DND-41 (cell line): Measurements from ENCODE around the gene UTY.

Experiments used
- ATAC-seq: fragments of 200-7000 bp; cut with Tn5 transposase; 3 replicates; pipeline ENCODE4 v1.9.1; 2021; ENCODE audit warnings: low read depth; ENCODE audit not compliant: insufficient read depth
- DNase-seq: peaks from one replicate; pipeline ENCODE4 v3.0.0-alpha.2; 2020
- H2AFZ ChIP-seq: 2 replicates; pipeline ENCODE4 v1.6.0; 2012; ENCODE audit warnings: low read depth, low read length
- H3K27ac ChIP-seq: 2 replicates; pipeline ENCODE4 v1.5.1; 2012; ENCODE audit warnings: low read length, inconsistent platforms
- H3K27me3 ChIP-seq: fragments of 200-600 bp; sonication (generic); 2 replicates; pipeline ENCODE4 v1.6.0; 2012; ENCODE audit warnings: low read length, mild to moderate bottlenecking, inconsistent platforms; ENCODE audit not compliant: insufficient read depth, poor library complexity
- H3K36me3 ChIP-seq: 2 replicates; pipeline ENCODE4 v1.5.1; 2012; ENCODE audit warnings: low read length, inconsistent platforms; ENCODE audit not compliant: insufficient read depth
- H3K4me1 ChIP-seq: 2 replicates; pipeline ENCODE4 v1.5.1; 2012; ENCODE audit warnings: mild to moderate bottlenecking, low read length; ENCODE audit not compliant: insufficient read depth
- H3K4me2 ChIP-seq: 2 replicates; pipeline ENCODE4 v1.6.0; 2012; ENCODE audit warnings: mild to moderate bottlenecking, moderate library complexity, low read length, inconsistent platforms; ENCODE audit not compliant: insufficient read depth
- H3K4me3 ChIP-seq, 2 experiments: fragments of 200-600 bp in 1 of 2; shearing (Covaris generic) in 1 of 2; 2 replicates each; pipeline ENCODE4 v1.5.1; 2012 to 2016; ENCODE audit warnings: inconsistent platforms in 2 of 2, low read length in 2 of 2, mild to moderate bottlenecking in 2 of 2, low read depth in 1 of 2, moderate library complexity in 1 of 2
- H3K79me2 ChIP-seq: 2 replicates; pipeline ENCODE4 v1.6.0; 2012; ENCODE audit warnings: low read length, inconsistent platforms; ENCODE audit not compliant: insufficient read depth
- H3K9ac ChIP-seq: 2 replicates; pipeline ENCODE4 v1.6.0; 2012; ENCODE audit warnings: low read depth, mild to moderate bottlenecking, inconsistent platforms, low read length, moderate library complexity
- H3K9me3 ChIP-seq: 2 replicates; pipeline ENCODE4 v1.5.1; 2012; ENCODE audit warnings: low read length, moderate library complexity, mild to moderate bottlenecking, inconsistent platforms; ENCODE audit not compliant: insufficient read depth, severe bottlenecking
- H4K20me1 ChIP-seq: 2 replicates; pipeline ENCODE4 v1.6.0; 2012; ENCODE audit warnings: low read length; ENCODE audit not compliant: insufficient read depth
- CTCF ChIP-seq: IDR thresholded peaks from 2 replicates; pipeline ENCODE4 v1.5.1; 2012; ENCODE audit warnings: borderline replicate concordance, low read length, moderate library complexity, mild to moderate bottlenecking; ENCODE audit not compliant: poor library complexity, severe bottlenecking; ENCODE audit errors: extremely low read depth
- EZH2 ChIP-seq: IDR thresholded peaks from 3 replicates; pipeline ENCODE4 v1.6.1; 2012; ENCODE audit warnings: borderline replicate concordance, low read depth, mild to moderate bottlenecking, moderate library complexity, low read length, inconsistent platforms; ENCODE audit not compliant: severe bottlenecking

Gene UTY

GRCh38 chrY:13492408-13492807, 12.6 kb upstream of the UTY start:
- Histone ChIP-seq H4K20me1 (no peaks in the 10 kb centered on the region), H3K36me3 (no peaks in the 10 kb centered on the region), H3K9me3 (no peaks in the 10 kb centered on the region), H3K27ac (no peak overlapping the region), H3K9ac (no peak overlapping the region), H3K4me2 (no peak overlapping the region), H3K4me3 (no peak overlapping the region), H2AFZ (no peak overlapping the region), H3K27me3 (no peaks in the 10 kb centered on the region), H3K4me1 (no peaks in the 10 kb centered on the region; the same call in 1 of the 2 replicates), H3K79me2 (no peaks in the 10 kb centered on the region)
- ATAC-seq: no peak
- no peak for DNase-seq
- TF ChIP-seq CTCF (no peak), EZH2 (no peak)

GRCh38 chrY:13488738-13489137, 8.9 kb upstream of the UTY start:
- Histone ChIP-seq H3K9me3 (no peaks in the 10 kb centered on the region), H3K27me3 (no peaks in the 10 kb centered on the region), H3K4me1 (no peaks in the 10 kb centered on the region; the same call in 1 of the 2 replicates), H4K20me1 (no peaks in the 10 kb centered on the region), H3K4me3 (no peak overlapping the region), H2AFZ (no peak overlapping the region), H3K4me2 (no peak overlapping the region), H3K36me3 (no peaks in the 10 kb centered on the region), H3K27ac (no peak overlapping the region), H3K9ac (no peak overlapping the region), H3K79me2 (no peaks in the 10 kb centered on the region)
- DNase-seq: no peak
- ATAC-seq: no peak
- no peak for TF ChIP-seq CTCF
- no peak for TF ChIP-seq EZH2

- ATAC-seq (peak; percentile 59), DNase-seq (peak; percentile 60)
- Histone ChIP-seq H3K27ac (peak overlapping the region; percentile 94), H3K36me3 (peaks cover 27% of the 10 kb centered on the region), H3K79me2 (peaks cover 56% of the 10 kb centered on the region), H3K4me1 (peaks cover 26% of the 10 kb centered on the region), H2AFZ (peak overlapping the region; percentile 69), H3K4me3 (peak overlapping the region; percentile 43 to 71; a peak in 3 of 4 replicates), H3K9ac (peak overlapping the region; percentile 83), H3K9me3 (no peaks in the 10 kb centered on the region), H3K4me2 (peak overlapping the region; percentile 64; the same call in 1 of the 2 replicates), H3K27me3 (no peaks in the 10 kb centered on the region), H4K20me1 (0 out of 2 replicates have a peak, but pooled peaks cover 4% of the 10 kb centered on the region)
- TF ChIP-seq CTCF (no peak), EZH2 (no peak)
These were observed 617 bp downstream of the UTY start for GRCh38 chrY:13479121-13479711.
